Activated T-helper 1 cell treated with anti-CD3 and anti-CD28 coated beads, Interleukin-12 subunit alpha, Interleukin-12 subunit beta, Interleukin-2, Interleukin-4 antibody, amounts not matched to agents 30 ng/mL and 10 ng/mL and 1 ng/mL, durations not matched to agents 14 hours and 24 hours and 36 hours (primary cell): ENCODE data around the gene GLG1. TPM values are rescaled to one million over a fixed set of nuclear protein-coding genes. Genes with fewer than 3 reads are reported as not detected.
"Not testable (repeated sequence)": the region's sequence is repeated elsewhere in the genome, so short reads cannot be mapped to it uniquely, and the experiment has no call there.

ENCODE experiments used
- DNase-seq: peaks from one replicate; pipeline ENCODE4 v3.0.0; 2021; ENCODE audit warnings: low spot score
- H3K27ac Mint-ChIP-seq: one replicate; pipeline ENCODE4 v1.8.0; 2021; ENCODE audit warnings: mild to moderate bottlenecking, mixed read lengths
- H3K27me3 Mint-ChIP-seq: one replicate; pipeline ENCODE4 v1.8.0; 2022; ENCODE audit warnings: mild to moderate bottlenecking, moderate library complexity, mixed read lengths; ENCODE audit not compliant: insufficient read depth
- H3K36me3 Mint-ChIP-seq: one replicate; pipeline ENCODE4 v1.8.0; 2021; ENCODE audit warnings: low read depth, mixed read lengths
- H3K4me1 Mint-ChIP-seq: one replicate; pipeline ENCODE4 v1.8.0; 2021; ENCODE audit warnings: low read depth, mixed read lengths
- H3K4me3 Mint-ChIP-seq: one replicate; pipeline ENCODE4 v1.8.0; 2021; ENCODE audit warnings: mild to moderate bottlenecking, moderate library complexity, mixed read lengths
- H3K9me3 Mint-ChIP-seq: one replicate; pipeline ENCODE4 v1.8.0; 2021; ENCODE audit warnings: mixed read lengths
- intact Hi-C: fragments of 100-400 bp; cut with micrococcal nuclease; formaldehyde crosslinking; loops from one replicate; pipeline ENCODE4 v1.15.1; 2024
- total RNA-seq: library from RNA; stranded (reverse); gene quantifications from 2 replicates; pipeline ENCODE4 v1.2.3, GENCODE V29; 2022

Gene GLG1
- total RNA-seq, 1 donor from 2014 or later: 71.8 TPM

- H3K4me3 Mint-ChIP-seq, intact Hi-C loops, H3K36me3 Mint-ChIP-seq, H3K4me1 Mint-ChIP-seq, H3K27ac Mint-ChIP-seq, DNase-seq, H3K27me3 Mint-ChIP-seq, H3K9me3 Mint-ChIP-seq: not testable (repeated sequence)
Observed at GRCh38 chr16:74410057-74410957, 196.6 kb downstream of the GLG1 start.

- H3K4me1 Mint-ChIP-seq, intact Hi-C loops, H3K27me3 Mint-ChIP-seq, H3K36me3 Mint-ChIP-seq, H3K27ac Mint-ChIP-seq, DNase-seq, H3K4me3 Mint-ChIP-seq, H3K9me3 Mint-ChIP-seq: not testable (repeated sequence)
Observed at GRCh38 chr16:74409185-74409981, 197.5 kb downstream of the GLG1 start.

- intact Hi-C loops, H3K36me3 Mint-ChIP-seq, DNase-seq, H3K4me3 Mint-ChIP-seq, H3K27me3 Mint-ChIP-seq, H3K27ac Mint-ChIP-seq, H3K9me3 Mint-ChIP-seq, H3K4me1 Mint-ChIP-seq: not testable (repeated sequence)
Observed at GRCh38 chr16:74407362-74407705, 199.6 kb downstream of the GLG1 start.

- H3K4me3 Mint-ChIP-seq, H3K27ac Mint-ChIP-seq, H3K9me3 Mint-ChIP-seq, H3K36me3 Mint-ChIP-seq, H3K4me1 Mint-ChIP-seq, H3K27me3 Mint-ChIP-seq, DNase-seq, intact Hi-C loops: not testable (repeated sequence)
Observed at GRCh38 chr16:74406600-74407361, 200.1 kb downstream of the GLG1 start.

- H3K9me3 Mint-ChIP-seq, H3K36me3 Mint-ChIP-seq, H3K4me3 Mint-ChIP-seq, H3K27ac Mint-ChIP-seq, intact Hi-C loops, H3K4me1 Mint-ChIP-seq, H3K27me3 Mint-ChIP-seq, DNase-seq: not testable (repeated sequence)
Observed at GRCh38 chr16:74404148-74404933, 202.6 kb downstream of the GLG1 start.

- H3K9me3 Mint-ChIP-seq, H3K27me3 Mint-ChIP-seq, intact Hi-C loops, DNase-seq, H3K4me3 Mint-ChIP-seq, H3K36me3 Mint-ChIP-seq, H3K4me1 Mint-ChIP-seq, H3K27ac Mint-ChIP-seq: not testable (repeated sequence)
Observed at GRCh38 chr16:74400238-74400637, 206.7 kb downstream of the GLG1 start.

GRCh38 chr16:74398212-74398895 lies 208.6 kb downstream of the GLG1 start:
- H3K4me3 Mint-ChIP-seq, H3K27me3 Mint-ChIP-seq, H3K9me3 Mint-ChIP-seq, H3K27ac Mint-ChIP-seq, H3K36me3 Mint-ChIP-seq, H3K4me1 Mint-ChIP-seq, intact Hi-C loops, DNase-seq: not testable (repeated sequence)

Other genes starting within 250 kb of the GLG1 start
- gene NPIPB15, start 230.8 kb downstream of the GLG1 start, total RNA-seq: 1.7 and 2.5 TPM in 2 replicates
- 0.60 TPM in 1 of 2 replicates, not detected in the other for gene CLEC18B, start 185.6 kb downstream of the GLG1 start, total RNA-seq
- 112 and 116 TPM in 2 replicates for gene RFWD3, start 59.8 kb upstream of the GLG1 start, total RNA-seq
- 23.9 and 24.0 TPM in 2 replicates for gene MLKL, start 93.7 kb upstream of the GLG1 start, total RNA-seq
- not detected in 2 replicates for gene FA2H, start 167.7 kb upstream of the GLG1 start, total RNA-seq